Stimulated activated naive CD8-positive, alpha-beta T cell treated with anti-CD3 and anti-CD28 coated beads, Interleukin-15, amount 100 ng/mL, for 72 hours (primary cell): ENCODE data around the gene NTMT2.
"Not testable (repeated sequence)": the region's sequence is repeated elsewhere in the genome, so short reads cannot be mapped to it uniquely, and the experiment has no call there.

Source experiments
- ATAC-seq: fragments of 150-1000 bp; cut with Tn5 transposase; 2 replicates; pipeline ENCODE4 v1.10.0; 2021; ENCODE audit warnings: mild to moderate bottlenecking, moderate library complexity
- DNase-seq, 2 donors: peaks; one replicate each; pipeline ENCODE4 v3.0.0; 2021 to 2022
- H3K27ac Mint-ChIP-seq, 2 donors: one replicate each; pipeline ENCODE4 v1.8.0; 2022; ENCODE audit warnings: mild to moderate bottlenecking in 2 of 2, mixed read lengths in 2 of 2, moderate library complexity in 2 of 2
- H3K27me3 Mint-ChIP-seq: one replicate; pipeline ENCODE4 v1.8.0; 2022; ENCODE audit warnings: mixed read lengths
- H3K4me1 Mint-ChIP-seq: one replicate; pipeline ENCODE4 v1.8.0; 2022; ENCODE audit warnings: mild to moderate bottlenecking, mixed read lengths
- H3K4me3 Mint-ChIP-seq, 2 donors: one replicate each; pipeline ENCODE4 v1.8.0; 2022; ENCODE audit warnings: mild to moderate bottlenecking in 2 of 2, mixed read lengths in 2 of 2, moderate library complexity in 1 of 2
- H3K9me3 Mint-ChIP-seq, 2 donors: one replicate each; pipeline ENCODE4 v1.8.0; 2022; ENCODE audit warnings: mixed read lengths in 2 of 2

The NTMT2 gene

DNA sequence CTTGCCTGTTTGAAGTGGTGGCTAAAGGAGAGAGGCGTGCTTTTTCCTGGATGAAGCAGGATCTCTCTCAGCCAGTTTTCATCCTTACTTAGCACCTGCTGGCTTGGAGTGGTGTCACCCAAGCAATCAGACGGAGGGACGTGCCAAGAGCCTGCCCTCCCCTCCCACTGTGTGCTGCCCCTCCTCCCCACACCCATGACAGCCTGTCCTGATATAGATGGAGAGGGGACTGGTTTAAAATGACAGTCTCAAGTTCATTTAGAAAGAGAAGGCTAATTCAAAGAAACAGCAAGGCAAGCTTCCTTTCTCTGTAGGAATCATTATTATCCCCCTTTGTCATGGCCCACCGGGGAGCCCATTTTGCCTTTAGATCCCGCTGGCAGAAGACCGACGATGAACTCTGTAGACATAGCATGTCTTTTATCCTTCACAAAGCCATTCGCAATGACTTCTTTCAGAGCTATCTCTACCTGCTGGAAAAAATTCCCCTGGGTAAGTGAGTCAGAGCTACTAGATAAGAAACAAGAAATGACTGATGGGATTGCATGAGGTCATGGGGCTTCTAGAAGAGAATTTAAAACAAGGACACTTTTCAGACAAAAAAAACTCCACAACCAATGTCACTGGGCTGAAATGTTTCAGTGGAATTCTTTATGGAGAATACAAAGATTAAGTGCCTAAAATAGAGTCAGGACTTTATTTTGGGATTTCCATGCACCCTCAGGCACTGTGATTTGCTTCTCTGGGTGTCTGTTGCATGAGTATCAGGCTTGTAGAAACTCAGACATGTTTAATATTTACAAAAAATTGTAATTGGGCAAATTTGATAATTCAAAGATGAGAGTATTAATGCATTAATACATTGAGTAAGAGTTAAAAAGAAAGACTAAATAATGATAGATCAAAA is at the start of gene NTMT2:
Gene NTMT2, plus strand, starts transcription at position 190 of the 907 bp plus-strand sequence. Its CDS starts 149 bp downstream, at position 339.
- ATAC-seq (peak; percentile 76), DNase-seq (no peak)
- H3K4me1 Mint-ChIP-seq = peaks cover 18% of the 10 kb centered on the region
- H3K27me3 Mint-ChIP-seq = peaks cover 7% of the 10 kb centered on the region
- peak within 1 kb of the TSS in 1 of 2 donors; percentile 12 for H3K4me3 Mint-ChIP-seq
- H3K9me3 Mint-ChIP-seq = peaks cover 4 to 15% of the 10 kb centered on the region in 2 donors
- H3K27ac Mint-ChIP-seq = peak within 1 kb of the TSS; percentile 73 to 90

DNA sequence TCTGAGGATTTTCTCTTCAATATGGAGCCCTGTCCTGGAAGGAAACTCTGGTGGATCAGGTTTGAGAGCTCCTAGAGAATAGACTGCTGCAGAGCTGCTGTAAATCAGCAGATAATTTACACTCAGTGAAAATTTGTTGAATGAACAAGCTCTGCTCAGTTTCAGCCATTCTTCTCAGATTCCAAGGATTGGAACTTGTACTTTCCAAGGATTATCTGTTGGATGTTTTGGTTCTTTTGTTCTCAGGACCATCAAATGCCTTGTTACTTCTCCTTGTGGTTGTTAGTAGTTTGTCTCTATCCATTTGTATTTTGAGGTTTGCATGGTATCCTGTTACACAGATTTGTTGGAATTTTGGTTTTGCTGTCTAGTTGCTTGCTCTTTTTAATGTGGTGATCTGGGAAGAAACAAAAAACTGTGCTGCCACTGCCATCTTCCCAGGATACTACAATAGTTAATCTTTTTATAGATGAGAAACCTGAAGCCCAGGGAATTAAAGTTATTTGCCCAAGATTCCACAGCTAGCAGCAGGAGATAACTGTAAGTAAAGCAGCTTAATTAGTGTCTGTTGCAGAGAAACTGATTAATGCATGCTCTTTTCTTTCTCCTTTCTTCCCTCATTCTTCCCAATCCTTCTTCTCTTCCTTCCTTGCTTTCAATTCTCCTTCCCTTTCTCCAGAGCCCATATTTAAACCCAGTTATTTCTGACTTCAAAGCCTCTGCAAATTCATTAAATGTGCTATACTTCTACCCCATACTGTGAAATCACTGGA is 49.6 kb upstream of the NTMT2 start:
- H3K9me3 Mint-ChIP-seq = no peaks in the 10 kb centered on the region
- no peak for DNase-seq
- no peaks in the 10 kb centered on the region for H3K27me3 Mint-ChIP-seq
- no peak for ATAC-seq
- H3K4me1 Mint-ChIP-seq = no peaks in the 10 kb centered on the region
- H3K4me3 Mint-ChIP-seq = no peak overlapping the region
- H3K27ac Mint-ChIP-seq = no peak overlapping the region

- Mint-ChIP-seq H3K27ac (no peak overlapping the region), H3K4me3 (no peak overlapping the region), H3K27me3 (no peaks in the 10 kb centered on the region), H3K4me1 (no peaks in the 10 kb centered on the region), H3K9me3 (no peaks in the 10 kb centered on the region)
- DNase-seq (no peak), ATAC-seq (no peak)
These were observed 48.9 kb upstream of the NTMT2 start for GRCh38 chr1:170096806-170097340.

DNA sequence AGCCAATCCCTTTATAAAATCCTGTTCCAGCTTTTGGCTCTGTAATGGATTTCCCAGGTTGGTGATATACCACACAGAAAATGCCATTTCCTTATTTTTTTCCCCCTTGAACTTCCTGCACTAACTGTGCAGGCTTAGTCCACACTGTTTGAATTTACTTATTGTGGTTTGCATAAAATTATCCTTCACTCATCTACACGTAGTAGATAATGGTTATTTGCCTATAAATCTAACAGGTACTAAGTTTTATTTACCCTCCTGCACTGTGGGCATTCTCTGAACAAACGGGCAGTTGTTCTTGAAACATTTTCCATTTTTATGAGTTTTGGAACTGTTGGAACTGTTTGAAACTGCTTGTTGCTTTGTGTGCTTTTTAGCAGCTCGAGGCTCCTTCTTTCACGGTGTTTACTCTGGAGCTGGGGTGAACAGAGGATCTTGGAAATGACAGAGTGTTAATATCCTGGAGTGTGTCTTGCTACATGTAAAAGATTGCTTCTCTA is 48.3 kb upstream of the NTMT2 start:
- Mint-ChIP-seq H3K4me1 (no peaks in the 10 kb centered on the region), H3K27me3 (no peaks in the 10 kb centered on the region), H3K9me3 (no peaks in the 10 kb centered on the region), H3K4me3 (no peak overlapping the region), H3K27ac (no peak overlapping the region)
- ATAC-seq (no peak), DNase-seq (no peak)

DNA sequence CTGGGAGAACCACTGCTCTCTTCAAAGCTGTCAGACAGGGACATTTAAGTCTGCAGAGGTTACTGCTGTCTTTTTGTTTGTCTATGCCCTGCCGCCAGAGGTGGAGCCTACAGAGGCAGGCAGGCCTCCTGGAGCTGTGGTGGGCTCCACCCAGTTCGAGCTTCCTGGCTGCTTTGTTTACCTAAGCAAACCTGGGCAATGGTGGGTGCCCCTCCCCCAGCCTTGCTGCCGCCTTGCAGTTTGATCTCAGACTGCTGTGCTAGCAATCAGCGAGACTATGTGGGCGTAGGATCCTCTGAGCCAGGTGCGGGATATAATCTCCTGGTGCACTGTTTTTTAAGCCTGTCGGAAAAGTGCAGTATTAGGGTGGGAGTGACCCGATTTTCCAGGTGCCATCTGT is 32.6 kb upstream of the NTMT2 start:
- Mint-ChIP-seq H3K27me3 (peaks cover 18% of the 10 kb centered on the region), H3K9me3 (peaks cover 7 to 15% of the 10 kb centered on the region in 2 donors)
- DNase-seq, H3K4me3 Mint-ChIP-seq, H3K4me1 Mint-ChIP-seq, H3K27ac Mint-ChIP-seq, ATAC-seq: not testable (repeated sequence)

DNA sequence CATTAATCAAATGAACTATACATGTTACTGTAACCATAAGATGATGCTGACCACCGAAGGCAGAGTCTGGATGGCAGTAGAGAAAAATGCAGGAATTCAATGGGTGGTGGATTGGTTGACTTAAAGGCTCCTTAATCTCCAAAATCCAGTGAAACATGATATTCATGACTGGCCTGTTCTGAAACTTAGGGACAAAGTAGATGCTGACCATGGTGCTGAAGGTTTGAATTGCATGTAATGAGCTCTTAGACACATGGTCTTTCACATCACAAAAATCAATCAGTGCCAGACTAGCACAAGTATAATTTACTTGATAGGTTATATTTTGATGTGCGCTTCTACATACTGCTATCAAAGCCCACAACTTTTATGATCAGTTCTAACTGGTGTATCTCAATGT is 30.9 kb upstream of the NTMT2 start:
- Mint-ChIP-seq H3K4me1 (no peaks in the 10 kb centered on the region), H3K27me3 (peaks cover 27% of the 10 kb centered on the region), H3K27ac (no peak overlapping the region), H3K4me3 (no peak overlapping the region), H3K9me3 (peaks cover 7 to 15% of the 10 kb centered on the region in 2 donors)
- no peak for ATAC-seq
- DNase-seq = no peak

DNA sequence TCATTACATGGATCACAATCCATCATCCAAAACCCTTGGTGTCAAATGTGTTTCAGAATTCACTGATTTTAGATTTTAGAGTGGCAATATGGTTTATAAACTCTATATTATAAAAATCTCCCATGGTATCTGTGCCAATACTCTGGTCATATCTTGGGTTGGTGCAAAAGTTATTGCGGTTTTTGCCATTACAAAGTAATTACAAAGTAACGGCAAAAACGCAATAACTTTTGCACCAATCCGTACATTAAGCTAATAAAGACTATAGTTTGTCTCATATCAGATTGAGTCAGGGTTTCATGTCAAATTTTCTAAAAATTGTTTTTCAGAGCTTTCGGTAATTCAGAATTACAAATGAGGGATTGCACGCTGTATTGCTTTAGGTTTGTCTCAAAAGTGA is 23.4 kb upstream of the NTMT2 start:
- no peak overlapping the region for H3K27ac Mint-ChIP-seq
- H3K9me3 Mint-ChIP-seq = no peaks in the 10 kb centered on the region
- peaks cover 22% of the 10 kb centered on the region for H3K27me3 Mint-ChIP-seq
- no peak overlapping the region for H3K4me3 Mint-ChIP-seq
- DNase-seq (no peak), ATAC-seq (no peak)
- H3K4me1 Mint-ChIP-seq = peaks cover 10% of the 10 kb centered on the region

- no peaks in the 10 kb centered on the region for H3K9me3 Mint-ChIP-seq
- DNase-seq (no peak), ATAC-seq (no peak)
- H3K27ac Mint-ChIP-seq = no peak overlapping the region
- peaks cover 8% of the 10 kb centered on the region for H3K27me3 Mint-ChIP-seq
- no peak overlapping the region for H3K4me3 Mint-ChIP-seq
- peaks cover 11% of the 10 kb centered on the region for H3K4me1 Mint-ChIP-seq
These were observed 20.5 kb upstream of the NTMT2 start for GRCh38 chr1:170125269-170125668.

DNA sequence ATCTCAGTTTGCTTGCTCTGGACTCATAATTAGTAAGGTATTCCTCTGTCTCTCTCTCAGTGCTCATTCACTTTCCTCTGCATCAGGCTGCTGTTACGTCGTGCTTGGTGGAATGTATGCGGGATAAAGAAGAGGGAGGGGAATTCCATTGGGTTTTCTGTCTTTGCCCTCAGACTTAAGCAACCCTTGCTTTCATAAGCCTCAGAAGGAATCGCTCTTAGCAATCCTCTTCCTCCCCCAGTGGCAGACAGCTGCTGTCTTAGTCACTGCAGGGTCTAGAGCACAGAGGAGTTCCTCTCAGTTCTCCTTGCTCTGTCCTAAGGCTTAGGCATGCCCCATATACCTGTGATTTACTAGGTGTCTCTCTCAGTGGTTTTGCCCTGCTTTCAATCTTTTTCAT is 19.1 kb upstream of the NTMT2 start:
- Mint-ChIP-seq H3K4me1 (peaks cover 11% of the 10 kb centered on the region), H3K4me3 (no peak overlapping the region), H3K27ac (peak overlapping the region in 1 of 2 donors; percentile 85), H3K27me3 (peaks cover 8% of the 10 kb centered on the region), H3K9me3 (no peaks in the 10 kb centered on the region)
- ATAC-seq (peak; percentile 66), DNase-seq (no peak)

DNA sequence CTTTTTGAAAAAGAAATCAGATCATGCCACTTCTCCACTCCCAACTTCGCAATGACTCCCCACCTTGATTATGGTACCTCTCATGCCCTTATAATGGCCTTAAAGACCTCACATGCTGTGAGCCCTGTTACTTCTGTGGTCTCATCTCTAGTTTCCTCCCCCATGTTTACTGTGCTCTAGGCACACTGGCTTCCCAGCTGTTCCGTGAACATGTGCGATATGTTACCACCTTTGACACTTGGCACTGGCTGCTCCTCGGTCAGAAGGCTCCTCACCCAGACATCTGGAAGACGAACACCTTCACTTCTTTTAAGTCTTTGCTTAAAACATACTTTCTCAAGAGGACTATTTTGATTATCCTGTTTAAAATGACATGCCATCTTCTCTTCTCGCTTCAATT is 14.3 kb upstream of the NTMT2 start:
- H3K27me3 Mint-ChIP-seq = peaks cover 8% of the 10 kb centered on the region
- DNase-seq (no peak), ATAC-seq (no peak)
- no peak overlapping the region for H3K27ac Mint-ChIP-seq
- H3K9me3 Mint-ChIP-seq = no peaks in the 10 kb centered on the region
- H3K4me3 Mint-ChIP-seq = no peak overlapping the region
- peaks cover 10% of the 10 kb centered on the region for H3K4me1 Mint-ChIP-seq

DNA sequence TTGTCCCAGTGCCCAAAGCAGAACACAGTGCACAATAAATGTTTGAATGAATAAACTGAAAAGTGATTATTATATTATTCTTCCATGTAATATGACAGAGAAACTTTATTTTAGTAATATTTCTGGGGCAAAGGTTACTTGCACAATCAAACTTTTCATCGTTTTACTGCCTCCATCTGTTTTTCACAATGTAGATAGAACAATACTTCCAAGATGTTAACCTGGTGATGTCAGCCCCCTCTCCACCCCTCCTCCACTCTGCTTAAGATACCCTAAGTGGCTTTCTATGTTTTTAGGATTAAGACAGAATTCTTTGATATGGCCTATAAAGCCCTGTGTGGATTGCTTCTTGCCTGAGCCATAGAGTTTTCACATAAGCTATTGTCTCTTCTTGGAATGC is 13.8 kb upstream of the NTMT2 start:
- Mint-ChIP-seq H3K4me1 (peaks cover 5% of the 10 kb centered on the region), H3K27me3 (peaks cover 8% of the 10 kb centered on the region), H3K4me3 (no peak overlapping the region), H3K27ac (no peak overlapping the region), H3K9me3 (no peaks in the 10 kb centered on the region)
- DNase-seq = no peak
- no peak for ATAC-seq

- Mint-ChIP-seq H3K4me3 (no peak overlapping the region), H3K27ac (no peak overlapping the region), H3K9me3 (no peaks in the 10 kb centered on the region), H3K27me3 (peaks cover 8% of the 10 kb centered on the region), H3K4me1 (no peaks in the 10 kb centered on the region)
- no peak for ATAC-seq
- DNase-seq = no peak
These were observed 11.8 kb upstream of the NTMT2 start for GRCh38 chr1:170133766-170134495.

DNA sequence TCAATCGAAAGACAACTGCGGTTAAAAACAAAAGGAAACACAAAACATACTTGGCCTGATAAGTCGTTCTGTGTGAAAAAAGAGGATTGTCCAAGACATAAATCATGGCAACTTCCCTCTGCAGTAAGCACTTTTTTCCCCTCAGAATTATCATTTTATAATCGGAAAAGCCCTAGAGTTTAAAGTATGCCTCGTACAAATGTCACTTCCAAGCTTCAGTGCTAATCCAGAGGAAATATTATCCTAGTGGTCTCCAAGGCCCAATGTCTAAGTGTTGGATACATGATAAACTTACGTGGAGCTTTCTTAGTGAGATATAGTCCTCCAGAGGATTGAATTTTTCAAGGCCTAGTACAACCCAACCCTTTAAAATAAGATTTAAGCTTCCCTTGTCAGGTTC is 11.2 kb upstream of the NTMT2 start:
- Mint-ChIP-seq H3K4me3 (no peak overlapping the region), H3K4me1 (no peaks in the 10 kb centered on the region), H3K27ac (no peak overlapping the region), H3K27me3 (peaks cover 8% of the 10 kb centered on the region), H3K9me3 (no peaks in the 10 kb centered on the region)
- no peak for DNase-seq
- no peak for ATAC-seq

DNA sequence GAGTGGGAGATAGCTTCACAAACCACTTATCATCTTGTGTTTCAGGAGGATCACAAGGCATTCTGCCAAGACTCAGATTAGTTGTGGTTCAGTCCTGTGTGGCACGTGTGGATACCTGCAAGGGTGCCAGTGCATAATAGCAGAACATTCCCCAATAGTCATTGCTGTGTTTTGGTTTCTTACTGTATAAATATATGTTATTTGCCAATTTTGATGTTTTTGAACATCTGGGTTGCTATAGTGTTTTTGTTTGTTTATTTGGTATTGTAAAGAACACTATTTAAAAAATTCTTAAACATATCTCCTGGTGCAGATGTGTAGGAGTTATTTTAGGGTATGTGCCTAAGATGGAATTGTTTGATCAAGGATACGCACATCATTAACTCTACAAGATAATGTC is 5.4 kb upstream of the NTMT2 start:
- ATAC-seq (no peak), DNase-seq (no peak)
- Mint-ChIP-seq H3K27ac (no peak overlapping the region), H3K9me3 (peaks cover 4 to 15% of the 10 kb centered on the region in 2 donors), H3K27me3 (peaks cover 7% of the 10 kb centered on the region), H3K4me3 (no peak overlapping the region), H3K4me1 (peaks cover 5% of the 10 kb centered on the region)

DNA sequence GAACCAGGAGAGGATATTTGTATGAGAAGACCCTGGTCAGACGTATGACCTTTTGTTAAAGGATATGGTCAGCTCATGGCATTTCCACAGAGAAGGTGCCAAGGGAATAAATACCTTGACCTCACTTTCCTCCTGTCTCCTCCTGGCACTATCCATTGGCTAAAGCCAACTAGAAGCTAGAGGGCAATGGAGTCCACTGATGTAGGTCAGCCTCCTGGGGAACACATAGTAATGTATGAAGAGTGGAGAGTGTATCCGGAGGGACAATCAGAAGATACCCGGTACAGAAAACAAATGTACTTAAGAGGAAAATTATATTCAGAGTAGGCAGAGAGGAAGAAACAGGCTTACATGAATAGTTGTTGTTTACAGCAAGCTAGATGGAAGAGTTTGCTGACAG is 698 bp upstream of the NTMT2 start:
- Mint-ChIP-seq H3K4me3 (no peak overlapping the region), H3K27me3 (peaks cover 7% of the 10 kb centered on the region), H3K27ac (peak overlapping the region; percentile 9 to 90), H3K9me3 (peaks cover 4 to 15% of the 10 kb centered on the region in 2 donors), H3K4me1 (peaks cover 18% of the 10 kb centered on the region)
- DNase-seq = no peak
- ATAC-seq = no peak
